ENCODE data around the gene NOB1. TPM values are rescaled to one million over a fixed set of nuclear protein-coding genes. Genes with fewer than 3 reads are reported as not detected.
A peak's percentile ranks its signal among the peaks of the same experiment; 100 is the strongest.

The NOB1 gene
- total and polyA plus RNA-seq, 2 experiments from 2014 or later, result 24.8 to 44.5 TPM

DNA sequence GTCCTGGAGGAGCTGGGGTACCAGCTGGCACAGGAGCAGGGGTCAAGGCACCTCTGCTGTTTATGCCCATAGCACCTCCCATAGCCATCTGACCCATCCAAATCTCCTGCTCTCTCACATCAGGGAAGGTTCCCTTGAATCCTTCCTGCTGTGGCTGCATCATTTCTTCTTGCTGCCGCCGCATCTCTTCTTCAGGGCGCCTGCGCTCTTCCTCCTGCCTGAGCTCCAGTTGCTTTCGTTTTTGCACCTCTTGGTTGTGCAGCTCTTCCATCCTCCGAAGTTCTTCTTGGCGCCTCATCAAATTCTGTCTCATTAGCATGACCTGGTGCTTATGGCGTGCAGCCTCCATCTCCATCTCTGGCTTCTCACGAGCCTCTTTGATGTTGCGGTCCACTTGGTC lies 2.0 kb upstream of the NOB1 start:
- DNase-seq, result no peak
- Histone ChIP-seq H3K27ac (no peak overlapping the region), H3K27me3 (replicated peaks; ENCODE audit: insufficient read depth) (no peaks in the 10 kb centered on the region), H3K4me1 (ENCODE audit: insufficient read depth) (0 out of 2 replicates have a peak, but pooled peaks cover 8% of the 10 kb centered on the region), H3K36me3 (ENCODE audit: low read depth) (peaks cover 7% of the 10 kb centered on the region; the same call in 1 of the 2 replicates), H2AFZ (no peak overlapping the region), H3K4me3 (no peak overlapping the region), H3F3A (ENCODE audit: insufficient read depth) (no peaks in the 10 kb centered on the region), H3K79me2 (ENCODE audit: insufficient read depth) (peaks cover 33% of the 10 kb centered on the region), H3K9ac (no peak overlapping the region), H4K20me1 (ENCODE audit: insufficient read depth) (no peaks in the 10 kb centered on the region), H3K9me3 (ENCODE audit: low read depth) (no peaks in the 10 kb centered on the region), H3K9me2 (ENCODE audit: insufficient read depth) (no peaks in the 10 kb centered on the region), H3K4me2 (ENCODE audit: unreplicated experiment) (no peak overlapping the region)
- in situ Hi-C loops (cut with MboI), result no loop called here
- TF ChIP-seq EZH2 (IDR thresholded peaks at IDR 0.05; ENCODE audit: insufficient read depth, poor library complexity, severe bottlenecking) (no peak), EZH2phosphoT487 (IDR thresholded peaks at IDR 0.05; ENCODE audit: insufficient read depth, low read depth) (no peak)
- 92 to 94% methylated on average over 10 of the region's 10 CpGs for WGBS, 2 experiments (ENCODE audit: low coverage in 1 of 2, low lambda C conversion rate in 2 of 2, missing lambda C conversion rate in 2 of 2)

DNA sequence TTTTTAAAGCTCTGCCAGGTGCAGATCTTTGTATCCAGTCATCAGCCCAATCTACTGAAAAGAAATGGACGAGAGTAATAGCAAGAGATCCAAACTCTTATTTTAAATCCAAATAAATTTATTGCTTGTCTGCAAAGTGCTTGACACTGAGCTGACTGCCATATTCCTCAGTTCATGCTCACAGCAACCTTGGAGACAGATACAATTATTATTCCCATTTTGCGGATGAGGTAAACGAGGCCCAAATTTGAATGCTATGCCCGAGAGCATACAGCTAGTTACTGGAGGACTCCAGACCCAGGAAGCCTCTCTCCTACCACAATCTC lies 620 bp downstream of the NOB1 start:
- in situ Hi-C loops (cut with MboI), result no loop called here
- DNase-seq, result no peak
- Histone ChIP-seq H3K9me3 (ENCODE audit: low read depth) (no peaks in the 10 kb centered on the region), H2AFZ (peak overlapping the region; percentile 85), H3K27ac (peak overlapping the region; percentile 48), H3K4me3 (peak overlapping the region; percentile 96), H3K79me2 (ENCODE audit: insufficient read depth) (peaks cover 57% of the 10 kb centered on the region), H3K27me3 (replicated peaks; ENCODE audit: insufficient read depth) (no peaks in the 10 kb centered on the region), H3K4me1 (ENCODE audit: insufficient read depth) (0 out of 2 replicates have a peak, but pooled peaks cover 8% of the 10 kb centered on the region), H3K4me2 (ENCODE audit: unreplicated experiment) (peak overlapping the region; percentile 87), H3F3A (ENCODE audit: insufficient read depth) (no peaks in the 10 kb centered on the region), H3K36me3 (ENCODE audit: low read depth) (peaks cover 25% of the 10 kb centered on the region; the same call in 1 of the 2 replicates), H3K9me2 (ENCODE audit: insufficient read depth) (no peaks in the 10 kb centered on the region), H4K20me1 (ENCODE audit: insufficient read depth) (no peaks in the 10 kb centered on the region), H3K9ac (peak overlapping the region; percentile 87)
- WGBS, 2 experiments (ENCODE audit: low coverage in 1 of 2, low lambda C conversion rate in 2 of 2, missing lambda C conversion rate in 2 of 2), result 2 to 11% methylated on average over 4 of the region's 4 CpGs
- TF ChIP-seq EZH2phosphoT487 (IDR thresholded peaks at IDR 0.05; ENCODE audit: insufficient read depth, low read depth), result no peak
- TF ChIP-seq EZH2 (IDR thresholded peaks at IDR 0.05; ENCODE audit: insufficient read depth, poor library complexity, severe bottlenecking), result no peak

- no peak for TF ChIP-seq EZH2 (IDR thresholded peaks at IDR 0.05; ENCODE audit: insufficient read depth, poor library complexity, severe bottlenecking)
- no peak for TF ChIP-seq EZH2phosphoT487 (IDR thresholded peaks at IDR 0.05; ENCODE audit: insufficient read depth, low read depth)
- WGBS, 2 experiments (ENCODE audit: low coverage in 1 of 2, low lambda C conversion rate in 2 of 2, missing lambda C conversion rate in 2 of 2), result 89% methylated on average over 20 of the region's 20 CpGs
- Histone ChIP-seq H3F3A (ENCODE audit: insufficient read depth) (peaks cover under 1% of the 10 kb centered on the region; the same call in 1 of the 2 replicates), H3K9me2 (ENCODE audit: insufficient read depth) (no peaks in the 10 kb centered on the region), H3K4me2 (ENCODE audit: unreplicated experiment) (no peak overlapping the region), H3K36me3 (ENCODE audit: low read depth) (peaks cover 48% of the 10 kb centered on the region), H3K79me2 (ENCODE audit: insufficient read depth) (peaks cover 75% of the 10 kb centered on the region), H4K20me1 (ENCODE audit: insufficient read depth) (no peaks in the 10 kb centered on the region), H3K4me1 (ENCODE audit: insufficient read depth) (0 out of 2 replicates have a peak, but pooled peaks cover 8% of the 10 kb centered on the region), H3K4me3 (no peak overlapping the region), H3K27me3 (replicated peaks; ENCODE audit: insufficient read depth) (no peaks in the 10 kb centered on the region), H2AFZ (no peak overlapping the region), H3K9me3 (ENCODE audit: low read depth) (no peaks in the 10 kb centered on the region), H3K27ac (no peak overlapping the region), H3K9ac (no peak overlapping the region)
- DNase-seq, result no peak
- in situ Hi-C loops (cut with MboI), result no loop called here
These were observed 5.9 kb downstream of the NOB1 start for GRCh38 chr16:69748694-69749345.

DNA sequence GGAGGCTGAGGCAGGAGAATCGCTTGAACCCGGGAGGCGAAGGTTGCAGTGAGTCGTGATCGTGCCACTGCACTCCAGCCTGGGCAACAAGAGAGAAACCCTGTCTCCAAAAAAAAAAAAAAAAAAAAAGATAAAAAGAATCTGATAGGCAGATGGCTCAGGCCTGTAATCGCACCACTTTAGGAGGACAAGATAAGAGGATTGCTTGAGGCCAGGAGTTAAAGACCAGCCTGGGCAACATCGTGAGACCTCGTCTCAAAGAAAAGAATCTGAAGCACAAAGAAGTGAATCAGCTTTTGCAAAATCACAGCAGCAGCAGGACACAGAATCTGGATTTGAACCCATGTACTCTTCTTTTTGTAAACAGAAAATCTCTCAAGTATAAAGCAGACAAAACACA lies 7.6 kb downstream of the NOB1 start:
- DNase-seq, result no peak
- no peaks in the 10 kb centered on the region for H3K9me2 ChIP-seq (ENCODE audit: insufficient read depth)
- no peak overlapping the region for H3K4me3 ChIP-seq
- H3K36me3 ChIP-seq (ENCODE audit: low read depth), result peaks cover 62% of the 10 kb centered on the region
- no peak overlapping the region for H3K27ac ChIP-seq
- H3F3A ChIP-seq (ENCODE audit: insufficient read depth), result peaks cover 10% of the 10 kb centered on the region; the same call in 1 of the 2 replicates
- no peak for TF ChIP-seq EZH2phosphoT487 (IDR thresholded peaks at IDR 0.05; ENCODE audit: insufficient read depth, low read depth)
- TF ChIP-seq EZH2 (IDR thresholded peaks at IDR 0.05; ENCODE audit: insufficient read depth, poor library complexity, severe bottlenecking), result no peak
- no peaks in the 10 kb centered on the region for H3K27me3 ChIP-seq (replicated peaks; ENCODE audit: insufficient read depth)
- 100% methylated on average over 5 to 8 of the region's 8 CpGs for WGBS, 2 experiments (ENCODE audit: low coverage in 1 of 2, low lambda C conversion rate in 2 of 2, missing lambda C conversion rate in 2 of 2)
- in situ Hi-C loops (cut with MboI), result no loop called here
- H3K79me2 ChIP-seq (ENCODE audit: insufficient read depth), result peaks cover 62% of the 10 kb centered on the region
- H4K20me1 ChIP-seq (ENCODE audit: insufficient read depth), result no peaks in the 10 kb centered on the region
- no peaks in the 10 kb centered on the region for H3K4me1 ChIP-seq (ENCODE audit: insufficient read depth)
- H2AFZ ChIP-seq, result no peak overlapping the region
- H3K4me2 ChIP-seq (ENCODE audit: unreplicated experiment), result no peak overlapping the region
- no peak overlapping the region for H3K9ac ChIP-seq
- H3K9me3 ChIP-seq (ENCODE audit: low read depth), result no peaks in the 10 kb centered on the region

Measured in GM23248 (cell line).